ENCODE data around the gene CREBBP.

DNA sequence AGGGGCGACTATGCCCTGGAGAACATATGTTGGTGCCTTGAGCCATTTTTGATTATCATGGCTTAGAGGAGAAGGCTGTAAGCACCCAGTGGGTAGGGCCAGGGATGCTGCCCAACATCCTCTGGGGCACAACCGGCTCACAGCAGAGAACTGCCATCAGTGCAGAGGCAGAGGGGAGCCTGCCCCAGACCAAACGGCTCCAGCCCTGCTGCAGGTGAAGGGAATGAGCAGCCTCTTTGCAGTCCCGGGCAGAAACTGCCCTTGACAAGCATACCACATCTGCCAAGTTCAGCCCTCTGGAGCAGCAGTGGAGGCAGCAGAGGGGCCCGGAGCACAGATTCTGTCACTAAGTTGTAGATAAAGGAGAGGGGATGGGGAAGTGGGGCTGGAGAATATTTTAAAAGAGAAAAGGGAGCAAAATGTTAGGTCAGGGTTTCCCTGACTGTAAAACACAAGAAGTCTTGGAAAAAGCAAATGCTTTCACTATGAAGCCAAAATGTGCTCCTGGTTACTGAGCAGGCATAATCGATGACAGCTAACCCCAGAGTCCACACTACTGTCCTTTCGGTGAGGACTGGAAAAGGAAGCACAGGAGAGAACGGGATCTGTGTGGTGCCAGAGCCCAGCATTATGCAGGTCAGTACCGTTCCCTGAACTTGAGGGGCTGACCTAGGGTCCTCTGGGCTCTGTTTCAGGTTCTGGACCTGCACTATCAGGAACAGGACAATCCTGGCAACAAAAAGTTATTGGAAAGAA, 72.0 kb downstream of the CREBBP start:
- TF ChIP-seq POLR2AphosphoS5 (IDR thresholded peaks at IDR 0.05; ENCODE audit: low read depth, low read length) (no peak), POLR2A (IDR thresholded peaks at IDR 0.05; ENCODE audit: low read depth, low read length) (no peak), TAF1 (IDR thresholded peaks at IDR 0.05; ENCODE audit: low read depth, low read length) (no peak)
